ENCODE measurements around the gene MARCKSL1.

GRCh38 chr1:32377541-32378220 is 41.6 kb upstream of the MARCKSL1 start:
- no peak for TF ChIP-seq CTCF (IDR thresholded peaks at IDR 0.05)
- no peak for TF ChIP-seq EZH2 (IDR thresholded peaks at IDR 0.05; ENCODE audit: borderline replicate concordance, insufficient read depth, low read depth, low read length, poor library complexity, severe bottlenecking)

All from B cell (primary cell).